OCI-M2 (cell line): Measurements from ENCODE around the gene SAT2.

Experiments
- DNase-seq: peaks from one replicate; lab custom pipeline; 2025; ENCODE audit not compliant: unreplicated experiment; lab: John Stamatoyannopoulos, UW

SAT2 gene

DNA sequence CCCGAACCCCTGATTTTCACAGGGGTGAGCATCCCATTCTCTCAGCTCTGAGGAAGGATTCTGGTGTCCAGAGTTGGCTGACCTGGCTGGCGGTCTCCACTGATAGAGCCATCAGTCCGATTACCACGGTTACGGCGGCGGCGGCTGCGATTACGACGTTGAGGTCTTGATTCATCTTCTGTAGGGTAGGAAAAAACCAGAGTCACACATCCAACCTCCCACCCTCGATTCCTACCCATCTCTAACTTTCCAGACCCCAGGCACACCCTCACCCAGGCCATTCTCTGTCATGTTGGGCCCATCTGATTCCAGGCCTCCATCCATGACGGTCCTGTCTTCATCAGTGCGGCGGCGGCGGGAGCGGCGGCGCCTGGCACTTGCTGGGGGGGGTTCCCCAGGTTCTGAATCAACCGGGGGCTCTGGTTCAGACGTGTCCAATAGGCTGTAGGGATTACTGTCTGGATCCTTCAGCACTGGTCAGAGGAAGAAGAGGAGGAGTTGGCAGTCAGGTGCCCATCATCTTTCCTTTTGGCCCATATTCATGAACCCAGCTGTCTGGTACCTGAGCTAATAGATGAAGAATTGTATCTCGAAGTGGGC lies 35.1 kb downstream of the SAT2 start:
- no peak for DNase-seq

DNA sequence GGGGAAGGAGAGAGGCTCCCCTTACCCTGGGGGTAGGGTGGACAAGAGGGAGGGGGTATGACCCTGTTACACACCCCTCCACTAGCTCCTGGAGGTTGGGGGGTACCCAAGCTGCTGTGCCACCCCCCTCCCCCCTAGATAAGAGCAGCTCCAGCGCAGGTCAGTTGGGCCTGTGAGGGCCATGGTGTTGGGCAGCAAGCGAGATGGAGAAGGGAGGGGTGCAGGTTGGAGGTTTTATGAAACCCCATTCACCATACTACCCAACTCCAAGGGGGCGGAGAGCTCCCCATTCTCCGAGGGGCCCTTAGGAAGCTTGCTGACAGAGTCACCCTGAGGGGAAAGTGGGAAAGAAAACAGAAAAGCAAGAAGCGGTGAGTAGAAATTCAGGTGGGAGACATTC lies 36.0 kb downstream of the SAT2 start:
- DNase-seq = no peak

DNA sequence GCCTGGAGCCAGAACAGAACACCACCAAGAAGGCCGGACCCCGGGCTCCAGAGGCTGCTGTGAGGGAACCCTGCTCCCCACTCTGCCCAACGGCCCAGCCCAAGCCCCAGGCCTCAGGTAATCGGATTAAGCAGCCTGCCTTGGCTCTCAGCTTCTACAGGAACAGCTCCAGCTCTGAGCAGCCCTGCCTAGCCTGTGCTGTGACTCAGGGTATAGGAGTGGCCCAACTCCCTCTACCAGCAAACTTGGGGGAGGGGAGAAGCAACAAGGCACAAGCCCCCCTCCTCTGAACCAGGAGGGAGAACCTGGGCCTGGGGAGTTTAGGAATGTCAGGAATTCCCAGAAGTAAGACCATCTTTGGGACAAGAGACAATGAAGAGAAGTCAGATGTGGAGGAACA lies 36.9 kb downstream of the SAT2 start:
- DNase-seq = no peak

DNA sequence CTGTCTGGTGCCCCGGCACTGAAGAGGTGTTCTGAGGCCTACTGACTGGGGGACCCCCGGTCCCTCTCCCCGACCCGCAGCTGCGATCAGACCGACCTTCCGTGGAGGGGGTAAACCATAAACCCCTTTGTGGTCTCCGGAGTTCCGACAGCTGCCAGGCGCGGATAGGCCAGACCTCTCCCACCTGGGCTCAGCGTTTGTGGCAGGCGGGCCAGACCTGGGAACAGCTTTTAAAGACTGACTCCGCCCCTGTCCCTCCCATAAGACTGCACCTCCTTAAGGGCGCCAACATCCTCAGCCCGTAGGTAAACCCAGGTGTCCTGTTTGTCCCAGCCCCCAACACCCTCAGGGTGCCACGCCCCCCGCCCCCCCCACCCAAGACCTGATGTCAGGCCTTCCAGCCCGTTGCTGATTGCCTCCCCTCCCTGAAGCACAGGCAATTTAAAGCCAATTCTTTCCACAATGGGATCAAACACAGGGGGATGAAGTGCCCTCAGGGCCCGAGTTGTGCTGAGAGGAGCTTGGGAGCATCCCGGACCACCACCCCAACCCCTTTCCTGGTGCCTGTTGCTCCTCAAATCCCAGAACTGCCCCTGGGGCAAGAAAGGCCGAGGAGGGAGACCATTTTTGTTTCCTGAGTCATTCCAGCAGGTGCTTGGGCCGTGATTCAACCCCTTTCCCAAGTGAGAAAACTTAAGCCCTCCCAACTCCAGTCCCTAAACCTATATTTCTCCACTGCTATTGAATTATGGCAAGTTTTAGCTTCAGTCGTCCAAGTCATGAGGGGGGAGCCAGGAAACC lies 37.5 kb downstream of the SAT2 start, which contains the start of gene SOX15:
TSS of gene SOX15 (minus strand) at position 204 of the 801 bp plus-strand sequence. CDS start 418 bp downstream, outside the sequence.
- no peak for DNase-seq

DNA sequence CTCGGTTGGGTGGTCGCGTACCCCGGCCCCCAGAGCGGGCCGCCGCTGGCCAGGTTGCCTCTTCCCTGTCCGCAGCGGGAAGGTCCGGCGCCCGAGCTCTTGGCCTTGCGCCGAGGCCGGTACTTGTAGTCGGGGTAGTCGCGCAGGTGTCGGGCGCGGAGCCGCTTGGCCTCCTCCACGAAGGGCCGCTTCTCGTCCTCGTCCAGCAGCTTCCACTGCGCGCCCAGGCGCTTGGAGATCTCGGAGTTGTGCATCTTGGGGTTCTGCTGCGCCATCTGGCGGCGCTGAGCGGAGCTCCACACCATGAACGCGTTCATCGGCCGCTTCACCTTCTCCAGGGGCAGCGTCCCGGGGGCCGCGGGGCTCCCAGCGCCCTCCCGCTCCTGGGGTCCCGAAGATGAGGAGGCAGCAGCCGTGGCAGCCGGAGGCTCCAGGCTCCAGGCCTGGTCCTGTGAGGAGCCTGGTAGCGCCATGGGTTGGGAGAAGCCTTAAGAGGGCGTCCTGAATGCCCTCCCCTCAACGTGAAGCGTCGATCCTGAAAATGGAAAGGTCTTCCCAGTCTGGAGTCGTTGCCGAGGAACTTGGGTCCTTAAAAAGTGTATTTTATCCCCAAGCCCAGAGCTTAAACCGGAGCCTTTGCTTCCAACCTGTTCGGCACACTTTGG lies 38.3 kb downstream of the SAT2 start:
- no peak for DNase-seq

DNA sequence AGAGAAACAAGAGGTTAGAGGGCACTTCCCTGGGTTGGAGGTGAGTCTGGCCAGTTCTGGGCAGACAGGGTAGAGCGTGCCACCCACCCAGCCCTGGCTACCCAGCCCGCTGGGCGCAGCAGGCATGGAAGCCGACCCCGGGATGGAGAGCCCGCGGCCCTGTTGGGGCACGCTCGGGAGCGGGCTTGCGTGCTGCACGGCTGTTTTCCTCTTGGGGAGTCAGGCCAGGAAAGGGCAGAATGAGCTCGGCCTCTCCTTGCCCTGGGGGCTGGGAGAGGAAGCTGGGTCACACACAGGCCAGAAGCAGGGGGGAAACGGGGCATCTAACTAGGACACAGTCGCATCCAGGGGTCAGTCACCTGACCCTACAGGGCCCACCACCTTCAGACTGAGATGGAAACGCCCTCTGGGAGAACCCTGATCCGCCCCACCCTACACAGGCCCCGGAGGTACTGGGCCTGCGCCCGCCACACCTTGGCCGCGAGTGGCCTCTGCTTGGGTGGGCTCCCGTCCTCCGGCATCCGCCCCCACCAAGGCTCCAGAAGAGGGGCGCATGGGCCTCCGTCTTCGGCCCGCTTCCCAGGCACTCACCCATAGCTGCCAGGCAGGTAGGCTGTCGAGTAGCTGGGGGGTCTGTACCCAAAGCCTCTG lies 38.9 kb downstream of the SAT2 start:
- no peak for DNase-seq

DNA sequence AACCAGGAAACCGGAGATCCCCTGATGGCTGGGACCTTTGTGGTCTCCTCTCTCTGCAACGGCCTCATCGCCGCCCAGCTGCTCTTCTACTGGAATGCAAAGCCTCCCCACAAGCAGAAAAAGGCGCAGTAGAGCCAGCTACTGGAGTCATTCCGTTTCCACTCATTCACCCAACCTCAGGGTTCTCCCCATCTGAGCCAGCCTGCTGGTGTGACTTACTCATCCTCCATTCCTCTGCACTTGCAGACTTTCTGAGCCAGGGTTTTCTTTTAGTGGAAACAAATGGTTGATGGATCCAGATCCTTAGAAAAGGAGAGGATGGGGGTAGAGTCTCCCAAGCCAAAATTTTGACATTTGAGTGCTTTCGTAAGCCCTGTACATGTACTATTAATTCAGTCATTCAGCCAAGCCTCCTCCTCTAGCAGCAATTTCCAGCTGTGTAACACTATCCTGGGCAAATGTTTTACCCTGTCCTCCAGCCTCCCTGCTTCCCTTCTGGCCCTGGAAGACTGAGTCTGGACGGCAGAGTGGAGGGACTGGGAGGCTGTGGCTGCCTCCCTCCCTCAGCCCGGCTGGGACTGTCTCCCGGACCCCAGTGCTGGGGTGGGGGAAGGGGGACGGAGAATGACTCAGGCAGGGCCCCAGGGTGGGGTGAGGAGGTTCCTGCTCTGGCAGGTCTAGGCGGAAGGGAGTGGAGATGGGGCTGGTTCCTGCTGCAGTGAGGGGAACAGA lies 40.0 kb downstream of the SAT2 start:
- no peak for DNase-seq

DNA sequence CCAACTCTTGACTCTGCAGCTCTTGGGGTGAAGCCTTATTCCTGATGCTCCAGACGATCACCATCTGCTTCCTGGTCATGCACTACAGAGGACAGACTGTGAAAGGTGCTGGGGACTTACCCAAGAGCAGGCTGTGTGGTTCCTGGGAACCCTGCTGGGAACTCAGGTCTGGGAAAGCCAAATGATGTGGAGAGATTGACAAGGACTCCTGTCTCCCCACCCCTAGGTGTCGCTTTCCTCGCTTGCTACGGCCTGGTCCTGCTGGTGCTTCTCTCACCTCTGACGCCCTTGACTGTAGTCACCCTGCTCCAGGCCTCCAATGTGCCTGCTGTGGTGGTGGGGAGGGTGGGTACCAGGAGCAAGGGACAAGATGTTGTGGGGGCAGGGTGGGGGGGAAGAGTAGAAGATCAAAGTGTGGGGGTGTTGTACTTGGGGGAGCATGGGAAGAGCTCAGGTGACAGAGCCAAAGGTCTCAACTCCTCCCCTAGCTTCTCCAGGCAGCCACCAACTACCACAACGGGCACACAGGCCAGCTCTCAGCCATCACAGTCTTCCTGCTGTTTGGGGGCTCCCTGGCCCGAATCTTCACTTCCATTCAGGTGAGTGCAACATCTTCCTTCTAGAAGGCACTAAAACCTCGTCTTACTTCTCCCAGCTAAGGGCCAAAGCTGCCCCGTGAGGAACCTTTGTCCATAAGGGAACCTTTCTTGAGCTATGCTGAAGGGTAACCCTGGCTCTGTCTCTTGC lies 40.8 kb downstream of the SAT2 start:
- DNase-seq = no peak

DNA sequence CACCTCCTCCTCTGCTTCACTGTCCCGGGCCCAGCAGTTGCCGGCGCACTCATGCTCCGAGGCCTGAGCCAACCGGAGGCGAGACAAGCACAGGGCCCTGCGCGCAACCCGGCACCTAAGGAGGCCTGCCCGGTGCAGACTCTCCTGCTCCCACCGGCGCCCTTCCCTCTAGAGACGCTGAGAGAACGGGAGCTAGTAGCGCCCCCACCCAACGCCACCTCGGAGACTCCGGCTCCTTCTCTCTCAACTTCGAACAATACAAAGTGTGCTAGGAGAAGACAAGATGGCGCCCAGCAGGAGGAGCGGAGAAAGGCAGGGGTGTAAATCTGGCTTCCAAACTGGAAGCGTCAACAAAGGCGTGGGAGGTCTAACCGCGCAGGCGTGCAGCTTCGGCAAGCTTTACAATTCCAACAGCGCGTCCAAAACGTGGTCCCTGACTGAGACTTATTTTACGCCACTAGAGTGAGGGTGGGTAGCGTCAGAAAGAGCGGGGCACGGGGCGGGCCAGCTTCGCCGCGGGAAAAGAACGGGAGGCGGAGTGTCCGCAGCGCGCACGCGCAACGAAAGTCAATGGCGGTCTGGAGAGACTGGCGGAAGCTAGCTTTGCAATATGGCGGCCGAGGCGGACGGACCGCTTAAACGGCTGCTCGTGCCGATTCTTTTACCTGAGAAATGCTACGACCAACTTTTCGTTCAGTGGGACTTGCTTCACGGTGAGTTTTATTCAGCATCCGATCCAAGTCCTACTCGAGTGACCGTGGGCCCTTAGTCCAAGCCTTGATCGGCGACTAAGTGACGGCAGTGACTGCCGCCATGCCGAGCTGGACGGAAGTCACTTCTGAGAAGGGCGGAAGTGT lies 44.1 kb downstream of the SAT2 start, which contains the start of gene MPDU1:
TSS of gene MPDU1 (plus strand) at position 600 of the 857 bp plus-strand sequence. CDS start at position 611, 11 bp downstream.
- DNase-seq = peak; percentile 91

DNA sequence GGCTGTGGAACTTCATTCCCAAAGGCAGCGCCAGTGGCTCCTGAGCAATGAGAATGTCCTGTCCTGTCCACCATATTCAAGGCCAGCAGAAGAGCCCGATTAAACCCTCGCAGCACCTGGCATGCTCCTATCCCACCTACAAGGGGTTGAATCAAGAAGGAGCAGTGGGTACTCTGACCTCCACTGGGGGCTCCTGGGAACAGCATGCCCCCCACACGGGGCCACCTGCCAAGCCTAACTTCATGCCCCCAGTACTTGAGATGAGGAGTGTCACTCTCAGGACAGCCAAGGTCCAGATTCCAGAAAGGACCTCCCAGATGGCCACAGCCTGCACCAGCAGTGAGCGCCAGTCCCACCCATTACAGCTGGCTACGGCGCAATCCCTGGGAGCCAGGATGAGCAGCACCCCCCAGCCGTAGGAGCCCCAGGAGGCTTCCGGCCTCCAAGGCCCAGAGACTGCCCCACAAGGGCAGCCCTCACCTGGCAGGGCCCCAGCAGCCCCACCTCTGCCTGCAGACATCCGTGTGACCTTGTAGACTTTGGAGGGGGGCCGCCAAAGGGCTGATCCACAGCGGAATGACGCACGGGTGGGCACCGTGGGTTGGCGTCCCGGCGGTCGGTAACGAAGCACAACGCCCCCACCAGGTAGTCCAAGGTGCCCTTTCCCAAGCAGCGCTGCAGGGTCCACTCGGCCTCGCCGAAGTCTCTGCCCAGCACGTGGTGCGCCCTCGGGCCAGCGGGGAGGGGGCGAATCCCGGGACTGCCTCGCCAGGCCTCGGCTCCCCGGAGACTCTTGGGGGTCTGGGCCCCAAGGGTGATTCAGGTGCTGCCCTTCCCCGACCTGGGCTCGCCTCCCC lies 45.0 kb downstream of the SAT2 start:
- DNase-seq = no peak

DNA sequence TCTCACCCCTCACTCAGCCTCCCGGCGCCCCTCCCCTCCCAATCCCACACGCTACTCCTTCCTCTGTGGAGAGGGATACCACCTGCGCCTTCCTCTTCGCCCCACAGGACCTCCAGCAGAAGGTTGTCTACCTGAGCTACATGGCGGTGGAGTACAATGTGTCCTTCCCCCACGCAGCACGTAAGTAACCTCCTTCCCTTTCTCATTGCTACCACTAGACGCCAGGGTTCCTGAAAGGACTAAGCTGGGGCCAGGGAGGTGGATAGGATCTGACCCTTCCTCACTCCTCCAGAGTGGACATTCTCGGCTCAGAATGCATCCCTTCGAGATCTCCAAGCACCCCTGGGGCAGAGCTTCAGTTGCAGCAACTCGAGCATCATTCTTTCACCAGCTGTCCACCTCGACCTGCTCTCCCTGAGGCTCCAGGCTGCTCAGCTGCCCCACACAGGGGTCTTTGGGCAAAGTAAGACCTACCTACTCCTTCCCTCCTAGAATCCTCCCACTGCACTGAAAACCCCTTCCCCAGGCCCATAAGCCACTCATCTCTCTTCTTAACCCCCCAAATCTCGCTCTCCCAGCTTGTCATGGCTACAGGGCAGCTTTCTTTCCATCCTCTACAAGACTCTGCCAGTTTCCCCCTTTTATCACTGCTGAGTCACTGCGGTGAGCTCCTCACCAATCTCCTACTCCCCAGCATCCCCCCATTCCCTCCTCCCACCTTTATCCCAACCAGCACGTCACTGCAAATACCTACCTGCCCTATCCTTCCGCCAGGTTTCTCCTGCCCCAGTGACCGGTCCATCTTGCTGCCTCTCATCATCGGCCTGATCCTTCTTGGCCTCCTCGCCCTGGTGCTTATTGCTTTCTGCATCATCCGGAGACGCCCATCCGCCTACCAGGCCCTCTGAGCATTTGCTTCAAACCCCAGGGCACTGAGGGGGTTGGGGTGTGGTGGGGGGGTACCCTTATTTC lies 46.7 kb downstream of the SAT2 start:
- no peak for DNase-seq

DNA sequence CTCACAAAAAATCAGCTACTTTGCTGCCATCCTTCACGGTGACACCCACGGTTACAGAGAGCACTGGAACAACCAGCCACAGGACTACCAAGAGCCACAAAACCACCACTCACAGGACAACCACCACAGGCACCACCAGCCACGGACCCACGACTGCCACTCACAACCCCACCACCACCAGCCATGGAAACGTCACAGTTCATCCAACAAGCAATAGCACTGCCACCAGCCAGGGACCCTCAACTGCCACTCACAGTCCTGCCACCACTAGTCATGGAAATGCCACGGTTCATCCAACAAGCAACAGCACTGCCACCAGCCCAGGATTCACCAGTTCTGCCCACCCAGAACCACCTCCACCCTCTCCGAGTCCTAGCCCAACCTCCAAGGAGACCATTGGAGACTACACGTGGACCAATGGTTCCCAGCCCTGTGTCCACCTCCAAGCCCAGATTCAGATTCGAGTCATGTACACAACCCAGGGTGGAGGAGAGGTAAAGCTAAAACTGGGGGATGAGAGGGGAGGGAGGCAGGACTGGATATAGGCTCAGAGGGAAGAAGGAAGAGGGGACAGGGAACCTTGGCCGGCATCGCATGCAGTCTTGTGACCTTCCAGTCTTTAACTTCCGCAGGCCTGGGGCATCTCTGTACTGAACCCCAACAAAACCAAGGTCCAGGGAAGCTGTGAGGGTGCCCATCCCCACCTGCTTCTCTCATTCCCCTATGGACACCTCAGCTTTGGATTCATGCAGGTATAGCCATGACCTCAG lies 47.6 kb downstream of the SAT2 start:
- no peak for DNase-seq

DNA sequence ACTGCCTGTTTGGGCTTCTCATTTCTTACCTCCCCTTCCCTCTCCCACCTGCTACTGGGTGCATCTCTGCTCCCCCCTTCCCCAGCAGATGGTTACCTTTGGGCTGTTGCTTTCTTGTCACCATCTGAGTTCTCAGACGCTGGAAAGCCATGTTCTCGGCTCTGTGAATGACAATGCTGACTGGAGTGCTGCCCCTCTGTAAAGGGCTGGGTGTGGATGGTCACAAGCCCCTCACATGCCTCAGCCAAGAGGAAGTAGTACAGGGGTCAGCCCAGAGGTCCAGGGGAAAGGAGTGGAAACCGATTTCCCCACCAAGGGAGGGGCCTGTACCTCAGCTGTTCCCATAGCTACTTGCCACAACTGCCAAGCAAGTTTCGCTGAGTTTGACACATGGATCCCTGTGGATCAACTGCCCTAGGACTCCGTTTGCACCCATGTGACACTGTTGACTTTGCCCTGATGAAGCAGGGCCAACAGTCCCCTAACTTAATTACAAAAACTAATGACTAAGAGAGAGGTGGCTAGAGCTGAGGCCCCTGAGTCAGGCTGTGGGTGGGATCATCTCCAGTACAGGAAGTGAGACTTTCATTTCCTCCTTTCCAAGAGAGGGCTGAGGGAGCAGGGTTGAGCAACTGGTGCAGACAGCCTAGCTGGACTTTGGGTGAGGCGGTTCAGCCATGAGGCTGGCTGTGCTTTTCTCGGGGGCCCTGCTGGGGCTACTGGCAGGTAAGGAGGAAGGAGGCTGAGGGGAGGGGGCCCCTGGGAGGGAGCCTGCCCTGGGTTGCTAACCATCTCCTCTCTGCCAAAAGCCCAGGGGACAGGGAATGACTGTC lies 48.4 kb downstream of the SAT2 start, which contains the start of gene CD68:
TSS of gene CD68 (plus strand) at position 638 of the 833 bp plus-strand sequence. CDS start at position 678, 40 bp downstream.
- DNase-seq = peak; percentile 69

DNA sequence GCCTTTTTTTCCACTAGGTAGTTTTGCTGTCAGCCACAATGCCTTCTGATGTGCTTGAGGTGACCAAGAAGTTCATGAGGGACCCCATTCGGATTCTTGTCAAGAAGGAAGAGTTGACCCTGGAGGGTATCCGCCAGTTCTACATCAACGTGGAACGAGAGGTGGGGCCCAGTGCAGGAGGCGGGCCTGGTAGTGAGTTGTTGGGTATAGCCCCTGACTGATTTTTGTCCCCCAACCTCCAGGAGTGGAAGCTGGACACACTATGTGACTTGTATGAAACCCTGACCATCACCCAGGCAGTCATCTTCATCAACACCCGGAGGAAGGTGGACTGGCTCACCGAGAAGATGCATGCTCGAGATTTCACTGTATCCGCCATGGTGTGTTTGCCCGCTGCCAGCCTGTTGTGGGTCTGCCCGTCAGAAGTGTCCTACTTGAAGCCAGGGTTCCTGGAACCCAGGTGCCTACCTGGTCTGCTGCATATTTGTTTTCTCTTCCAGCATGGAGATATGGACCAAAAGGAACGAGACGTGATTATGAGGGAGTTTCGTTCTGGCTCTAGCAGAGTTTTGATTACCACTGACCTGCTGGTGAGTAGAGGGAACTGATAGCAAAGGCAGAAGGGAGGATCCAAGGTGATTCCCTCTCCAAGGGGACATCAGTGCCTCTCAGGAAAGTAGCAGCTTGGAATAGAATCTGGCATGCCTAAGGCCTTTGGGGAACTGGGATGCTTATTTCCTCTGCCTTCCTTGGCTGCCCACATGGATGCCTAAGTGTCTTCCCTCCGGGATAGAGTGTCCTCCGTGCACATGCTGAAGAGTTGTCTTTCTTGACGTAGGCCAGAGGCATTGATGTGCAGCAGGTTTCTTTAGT lies 50.1 kb downstream of the SAT2 start:
- DNase-seq = no peak
